Body of pancreas (tissue), 4 donors: ENCODE data around the gene RAB8A.
A peak's percentile ranks its signal among the peaks of the same experiment; 100 is the strongest.

Experiments
- POLR2A ChIP-seq, 3 donors: fragments of 450-650 bp; IDR thresholded peaks; one replicate each; pipeline ENCODE4 v1.6.1; 2016; ENCODE audit warnings: antibody characterized with exemption in 3 of 3, mild to moderate bottlenecking in 2 of 3
- TF ChIP-seq, protein P1 (sequence below), 7 experiments: fragments of 450-650 bp in 4 of 7; fragments of 200-600 bp in 3 of 7; sonication (generic) in 3 of 7; IDR thresholded peaks; one replicate each; pipeline ENCODE4 v1.5.1; 2016 to 2019; ENCODE audit warnings: antibody characterized with exemption in 7 of 7

GRCh38 chr19:16078759-16079707 is 32.7 kb upstream of the RAB8A start:
- peak in 2 of 3 donors; percentile 29 to 49 for TF ChIP-seq POLR2A (IDR thresholded peaks at IDR 0.05)
- TF ChIP-seq, protein P1, sequence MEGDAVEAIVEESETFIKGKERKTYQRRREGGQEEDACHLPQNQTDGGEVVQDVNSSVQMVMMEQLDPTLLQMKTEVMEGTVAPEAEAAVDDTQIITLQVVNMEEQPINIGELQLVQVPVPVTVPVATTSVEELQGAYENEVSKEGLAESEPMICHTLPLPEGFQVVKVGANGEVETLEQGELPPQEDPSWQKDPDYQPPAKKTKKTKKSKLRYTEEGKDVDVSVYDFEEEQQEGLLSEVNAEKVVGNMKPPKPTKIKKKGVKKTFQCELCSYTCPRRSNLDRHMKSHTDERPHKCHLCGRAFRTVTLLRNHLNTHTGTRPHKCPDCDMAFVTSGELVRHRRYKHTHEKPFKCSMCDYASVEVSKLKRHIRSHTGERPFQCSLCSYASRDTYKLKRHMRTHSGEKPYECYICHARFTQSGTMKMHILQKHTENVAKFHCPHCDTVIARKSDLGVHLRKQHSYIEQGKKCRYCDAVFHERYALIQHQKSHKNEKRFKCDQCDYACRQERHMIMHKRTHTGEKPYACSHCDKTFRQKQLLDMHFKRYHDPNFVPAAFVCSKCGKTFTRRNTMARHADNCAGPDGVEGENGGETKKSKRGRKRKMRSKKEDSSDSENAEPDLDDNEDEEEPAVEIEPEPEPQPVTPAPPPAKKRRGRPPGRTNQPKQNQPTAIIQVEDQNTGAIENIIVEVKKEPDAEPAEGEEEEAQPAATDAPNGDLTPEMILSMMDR (IDR thresholded peaks at IDR 0.05): no peak
